Fibroblast of the conjunctiva (primary cell): ENCODE data around the gene COL13A1.

Experiments
- DNase-seq: peaks from one replicate; pipeline ENCODE4 v3.0.0-alpha.2; 2010; ENCODE audit warnings: low read depth

The COL13A1 gene

DNA sequence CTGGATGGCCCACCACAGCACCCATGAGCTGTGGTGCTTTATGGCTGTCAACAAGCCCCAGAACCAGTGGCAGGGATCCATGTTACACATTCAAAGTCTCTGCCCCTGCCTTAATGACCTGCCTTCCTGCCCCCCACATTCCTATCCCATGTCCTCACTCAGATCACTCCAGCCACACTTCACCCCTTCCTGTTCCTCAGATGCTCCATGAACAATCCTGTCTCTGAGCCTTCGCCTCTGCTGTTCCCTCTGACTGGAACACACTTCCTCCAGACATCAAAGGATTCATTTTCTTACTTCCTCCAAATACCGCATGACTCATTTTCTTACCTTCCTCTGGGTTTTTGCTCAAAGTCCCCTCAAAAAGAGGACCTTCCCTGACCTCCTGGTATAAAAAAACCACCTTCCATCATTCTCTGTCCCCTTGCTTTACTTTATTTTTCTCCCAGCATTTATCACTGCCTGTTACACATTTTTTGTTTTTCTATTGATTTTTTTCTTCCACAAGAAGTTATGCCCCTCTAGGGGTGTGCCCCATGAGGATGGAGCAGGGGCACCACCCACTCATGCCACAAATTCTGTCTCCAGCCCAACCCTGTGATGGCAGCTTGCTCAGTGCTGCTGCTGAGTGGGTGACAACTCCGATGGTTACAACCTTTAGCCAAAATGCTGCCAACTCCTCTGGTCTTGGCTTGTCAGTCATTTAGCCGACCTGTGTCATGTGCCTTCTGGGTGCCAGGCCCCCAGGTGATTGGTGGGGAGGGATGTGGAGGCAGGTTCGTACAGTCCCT is 18.2 kb downstream of the COL13A1 start:
- DNase-seq: no peak

GRCh38 chr10:69820817-69821216 is 19.1 kb downstream of the COL13A1 start:
- DNase-seq: no peak

- DNase-seq: no peak
These were observed 23.9 kb downstream of the COL13A1 start for GRCh38 chr10:69825604-69826003.

- no peak for DNase-seq
These were observed 24.4 kb downstream of the COL13A1 start for GRCh38 chr10:69826094-69826493.

- DNase-seq: no peak
These were observed 25.3 kb downstream of the COL13A1 start for GRCh38 chr10:69826789-69827554.

DNA sequence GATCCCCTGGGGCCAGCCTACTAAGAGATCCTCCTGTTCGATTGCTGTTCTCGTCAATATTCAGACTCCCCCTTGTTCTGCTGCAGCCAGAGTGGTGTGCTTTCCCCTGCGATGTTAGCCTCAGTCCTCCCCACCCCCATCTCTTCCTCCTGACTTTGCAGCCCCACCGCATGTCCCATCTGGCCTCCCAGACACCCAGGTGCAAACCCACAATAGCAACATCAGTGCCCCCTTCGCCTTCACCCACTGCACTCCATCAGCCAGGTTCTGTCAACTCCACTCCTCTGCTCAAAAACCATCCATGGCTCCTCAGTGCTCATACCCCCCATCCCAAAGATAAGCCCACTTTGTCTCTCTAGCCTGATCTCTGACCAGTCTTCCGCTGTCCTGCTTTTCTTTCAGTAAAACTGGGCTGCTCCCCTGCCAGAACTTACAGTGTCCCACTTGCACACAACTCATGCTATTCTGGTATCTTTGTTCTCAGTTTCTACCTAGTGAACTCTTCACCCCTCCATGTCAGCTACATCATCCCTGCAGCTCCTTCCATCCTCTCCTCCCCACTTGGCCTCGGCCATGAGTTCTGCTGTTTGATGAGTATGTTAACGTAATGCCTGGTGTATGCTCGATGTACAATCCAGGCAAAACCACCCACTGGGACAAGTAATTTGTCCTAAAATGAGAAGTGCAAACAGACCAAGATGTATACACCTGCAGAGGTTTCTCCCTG is 26.6 kb downstream of the COL13A1 start:
- no peak for DNase-seq

- DNase-seq: no peak
These were observed 28.1 kb downstream of the COL13A1 start for GRCh38 chr10:69829775-69830174.

DNA sequence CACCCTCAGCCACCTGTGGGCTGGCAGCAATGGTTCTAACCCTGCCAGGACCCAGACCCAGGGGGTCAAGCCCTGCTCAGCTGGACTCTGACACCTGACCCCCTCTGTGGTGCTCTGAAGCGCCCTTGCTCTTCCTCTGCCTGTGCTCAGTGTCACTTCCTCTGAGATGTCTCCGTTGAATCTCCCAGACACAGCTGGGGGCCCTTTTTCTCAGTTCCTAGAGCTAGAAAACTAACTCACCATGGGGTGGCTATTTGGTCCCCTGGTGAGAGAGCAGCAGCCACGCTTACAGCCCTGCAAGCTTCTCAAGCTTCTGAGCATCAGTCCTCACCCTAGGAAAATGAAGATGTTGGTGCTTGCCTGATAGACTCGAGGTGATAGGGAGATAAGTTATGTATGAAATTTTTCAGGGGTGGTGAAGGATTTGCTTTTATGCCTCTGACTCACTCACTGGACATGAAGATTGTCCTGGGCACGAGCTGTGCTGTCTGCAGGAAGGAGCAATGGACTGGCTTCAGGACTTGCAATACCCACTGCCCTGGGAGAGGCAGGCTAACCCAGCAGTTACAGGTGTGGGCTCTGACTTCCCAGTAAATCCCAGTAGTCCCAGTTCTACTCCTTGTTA is 29.6 kb downstream of the COL13A1 start:
- no peak for DNase-seq

GRCh38 chr10:69835233-69835632 is 33.5 kb downstream of the COL13A1 start:
- no peak for DNase-seq

GRCh38 chr10:69835875-69836730 is 34.4 kb downstream of the COL13A1 start:
- DNase-seq: no peak

DNA sequence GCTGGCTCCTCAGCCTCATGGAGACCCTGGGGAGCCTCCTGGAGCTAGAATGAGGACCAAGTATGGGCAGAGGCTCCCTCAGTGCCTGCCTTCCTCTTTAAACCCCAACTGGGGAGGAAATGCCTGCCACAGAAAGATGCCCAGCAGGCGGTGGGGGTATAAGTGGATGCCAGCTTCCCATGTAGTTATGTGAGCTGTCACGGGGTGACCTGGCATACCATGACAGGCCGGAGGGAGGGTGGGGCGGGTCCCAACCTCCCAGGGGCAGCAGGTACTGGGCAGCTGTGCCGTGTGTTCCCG is 35.0 kb downstream of the COL13A1 start:
- DNase-seq: no peak

GRCh38 chr10:69837261-69837660 is 35.6 kb downstream of the COL13A1 start:
- no peak for DNase-seq

- no peak for DNase-seq
These were observed 36.7 kb downstream of the COL13A1 start for GRCh38 chr10:69838418-69838817.

DNA sequence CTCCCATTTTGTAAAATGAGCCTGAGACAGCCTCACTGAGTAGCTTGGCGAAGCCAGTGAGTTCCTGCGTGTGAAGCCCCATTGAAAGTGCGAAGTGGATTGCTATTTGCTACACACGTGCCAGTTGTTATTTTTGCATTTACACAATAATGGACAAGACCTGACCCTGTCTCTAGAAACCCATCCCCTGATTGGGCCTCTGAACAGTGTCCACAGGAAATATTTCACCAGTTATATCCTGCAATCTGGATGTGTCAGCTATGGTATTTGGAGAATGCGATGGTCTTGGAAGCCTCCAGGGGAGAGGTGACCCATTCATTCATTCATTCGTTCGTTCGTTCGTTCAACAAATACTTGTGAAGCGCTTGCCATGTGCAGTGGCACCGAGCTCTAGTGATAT is 37.1 kb downstream of the COL13A1 start:
- no peak for DNase-seq

GRCh38 chr10:69839696-69840345 is 38.1 kb downstream of the COL13A1 start:
- DNase-seq: no peak

GRCh38 chr10:69840773-69841172 is 39.1 kb downstream of the COL13A1 start:
- no peak for DNase-seq

DNA sequence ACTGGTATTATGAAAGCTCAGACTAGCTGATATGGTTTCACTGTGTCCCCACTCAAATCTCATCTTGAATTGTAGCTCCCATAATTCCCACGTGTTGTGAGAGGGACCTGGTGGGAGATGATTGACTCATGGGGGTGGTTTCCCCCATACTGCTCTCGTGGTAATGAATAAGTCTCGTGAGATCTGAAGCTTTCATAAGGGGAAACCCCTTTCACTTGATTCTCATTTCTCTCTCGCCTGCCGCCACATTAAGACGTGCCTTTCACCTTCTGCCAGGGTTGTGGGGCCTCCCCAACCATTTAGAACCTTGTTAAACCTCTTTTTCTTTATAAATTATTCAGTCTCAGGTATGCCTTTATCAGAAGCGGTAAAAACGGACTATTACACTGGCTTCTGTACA is 40.3 kb downstream of the COL13A1 start:
- DNase-seq: no peak

- no peak for DNase-seq
These were observed 41.2 kb downstream of the COL13A1 start for GRCh38 chr10:69842882-69843281.

GRCh38 chr10:69843923-69844322 is 42.2 kb downstream of the COL13A1 start:
- DNase-seq: no peak

DNA sequence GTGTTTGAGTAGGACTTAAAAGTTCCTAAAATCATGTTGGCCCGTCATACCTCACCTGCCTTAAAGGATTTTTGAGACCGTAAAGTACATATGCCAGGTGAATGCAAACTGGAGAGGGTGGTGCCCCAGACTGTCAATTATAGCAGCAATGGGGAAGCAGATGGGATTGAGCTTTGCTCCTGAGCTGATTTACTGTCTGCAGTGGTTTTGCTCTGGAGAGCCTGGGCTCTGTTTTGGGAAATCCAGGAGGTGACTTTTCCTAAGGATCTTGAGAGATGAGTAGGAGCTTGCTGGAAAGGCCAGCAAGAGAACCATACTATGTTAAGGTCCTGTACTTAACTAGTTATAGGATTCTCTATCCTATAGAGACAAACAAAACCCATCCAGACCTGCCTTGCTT is 43.0 kb downstream of the COL13A1 start:
- no peak for DNase-seq
